Raji (cell line): Measurements from ENCODE around the gene RSPO4.

Experiments
- POLR2A ChIP-seq: IDR thresholded peaks from 2 replicates; pipeline ENCODE4 v1.6.1; 2011; ENCODE audit warnings: low read depth, low read length, control low read depth; ENCODE audit not compliant: insufficient read depth

The RSPO4 gene

DNA sequence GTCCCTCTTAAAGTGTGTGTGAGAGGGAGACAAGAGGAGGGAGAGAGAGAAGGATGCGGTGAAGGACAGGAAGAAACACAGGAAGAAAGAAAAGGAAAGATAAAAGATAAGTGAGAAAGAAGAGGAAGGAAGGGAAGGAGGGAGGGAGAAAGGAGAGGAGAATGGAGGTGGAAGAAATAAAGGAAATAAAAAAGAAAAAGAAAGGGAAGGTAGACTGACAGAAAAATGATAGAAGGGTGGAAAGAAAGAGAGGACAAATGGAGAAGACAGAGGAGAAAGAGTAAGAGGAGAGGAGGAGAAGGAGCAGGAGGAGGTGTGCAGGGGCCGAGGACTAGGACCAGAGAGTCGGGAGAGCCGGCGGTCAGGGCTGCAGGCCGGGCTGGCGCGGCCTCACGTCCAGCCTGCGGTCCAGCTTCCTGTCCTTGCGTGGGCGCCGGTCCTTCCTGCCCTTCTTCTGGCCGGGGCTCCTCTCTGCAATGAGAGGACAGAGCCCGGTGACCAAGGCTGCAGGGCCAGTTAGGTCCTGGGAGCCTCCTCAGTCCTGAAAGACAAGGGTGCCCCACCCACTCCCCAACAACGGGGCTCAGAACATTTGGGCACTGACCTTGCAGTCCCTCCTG lies 42.0 kb downstream of the RSPO4 start:
- TF ChIP-seq POLR2A = no peak

DNA sequence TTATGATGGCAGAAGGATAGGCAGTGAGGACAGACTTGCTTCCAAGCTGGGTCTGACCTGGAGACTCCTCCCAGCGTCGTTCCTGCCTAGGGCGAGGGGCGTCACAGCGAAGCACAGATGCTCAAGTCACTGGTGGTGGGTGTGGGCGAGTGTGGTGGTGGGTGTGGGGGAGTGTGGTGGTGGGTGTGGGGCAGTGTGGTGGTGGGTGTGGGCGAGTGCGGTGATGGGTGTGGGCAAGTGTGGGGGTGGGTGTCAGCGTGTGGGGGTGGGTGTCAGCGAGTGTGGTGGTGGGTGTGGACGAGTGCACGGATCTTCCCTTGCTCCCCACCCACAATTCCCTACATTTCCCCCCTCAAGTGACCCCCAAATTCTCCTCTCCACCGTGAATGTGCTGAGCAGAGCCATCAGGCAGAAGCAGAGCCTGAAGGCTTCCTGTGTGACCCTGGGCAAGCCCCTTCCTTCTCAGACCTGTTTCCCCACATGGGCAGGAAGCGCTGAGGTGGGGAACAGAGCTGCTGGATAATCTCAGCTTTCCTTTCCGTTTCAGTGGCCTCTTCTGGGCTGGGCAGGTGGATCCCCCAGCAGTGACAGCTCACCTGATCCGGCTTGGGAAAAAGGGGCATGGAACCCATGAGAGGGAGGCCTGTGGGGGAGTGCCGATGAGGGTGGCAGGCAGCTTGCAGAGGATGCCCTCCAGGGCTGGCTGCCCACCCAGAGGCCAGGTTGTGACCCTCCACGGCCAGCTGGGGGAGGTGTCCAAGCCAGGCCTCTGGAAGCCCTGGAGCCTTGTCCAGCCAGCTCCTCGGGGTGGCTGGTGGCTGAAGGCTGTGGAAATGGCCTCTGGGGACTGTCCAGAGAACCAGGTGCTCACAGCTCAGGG lies 42.9 kb downstream of the RSPO4 start:
- TF ChIP-seq POLR2A = no peak

DNA sequence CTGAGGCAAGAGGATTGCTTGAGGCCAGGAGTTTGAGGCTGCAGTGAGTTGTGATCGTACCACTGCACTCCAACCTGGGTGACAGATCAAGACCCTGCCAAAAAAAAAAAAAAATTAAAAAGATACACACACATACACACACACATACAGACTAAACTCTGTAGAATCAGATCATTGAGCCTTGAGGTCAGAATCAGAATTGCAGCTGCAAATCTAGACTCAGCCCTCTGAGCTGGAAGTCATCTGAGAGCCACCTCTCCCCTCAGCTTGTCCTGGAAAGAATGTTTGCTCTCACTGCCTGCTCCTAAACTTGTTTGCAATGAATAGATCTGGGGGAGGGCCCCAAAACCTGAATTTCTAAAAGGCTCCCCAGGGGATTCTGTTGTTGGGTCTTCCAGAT lies 44.6 kb downstream of the RSPO4 start:
- TF ChIP-seq POLR2A = no peak

DNA sequence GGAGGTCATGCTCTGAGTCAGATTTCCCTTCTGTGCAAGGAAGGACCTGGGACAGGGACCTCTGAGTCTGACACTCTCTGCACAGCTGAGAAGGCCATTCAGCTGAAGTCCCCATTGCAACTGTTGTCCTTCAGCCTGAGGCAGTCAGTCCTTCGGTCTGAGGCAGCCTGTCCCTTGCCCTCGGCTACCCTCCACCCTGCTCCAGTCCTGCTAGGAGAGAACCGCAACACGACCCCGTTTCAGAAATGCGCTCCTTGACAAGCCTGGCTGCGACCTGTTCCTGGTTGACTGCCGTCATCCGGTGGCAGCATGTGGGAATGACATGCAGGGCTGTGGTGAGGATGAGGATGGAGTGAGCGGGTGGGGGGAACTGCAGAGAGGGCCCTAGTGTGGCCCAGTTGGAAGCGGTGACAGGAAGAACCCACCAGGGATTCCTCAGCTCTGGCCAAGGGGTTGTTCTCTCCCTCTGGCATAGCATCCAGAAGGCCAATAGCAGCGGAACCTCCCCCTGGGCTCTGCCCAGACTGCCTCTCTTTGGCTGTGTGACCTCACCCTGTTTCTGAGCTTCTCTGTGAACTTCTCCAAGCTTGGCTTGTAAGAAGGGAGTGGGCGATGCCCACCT lies 45.7 kb downstream of the RSPO4 start:
- TF ChIP-seq POLR2A = no peak

DNA sequence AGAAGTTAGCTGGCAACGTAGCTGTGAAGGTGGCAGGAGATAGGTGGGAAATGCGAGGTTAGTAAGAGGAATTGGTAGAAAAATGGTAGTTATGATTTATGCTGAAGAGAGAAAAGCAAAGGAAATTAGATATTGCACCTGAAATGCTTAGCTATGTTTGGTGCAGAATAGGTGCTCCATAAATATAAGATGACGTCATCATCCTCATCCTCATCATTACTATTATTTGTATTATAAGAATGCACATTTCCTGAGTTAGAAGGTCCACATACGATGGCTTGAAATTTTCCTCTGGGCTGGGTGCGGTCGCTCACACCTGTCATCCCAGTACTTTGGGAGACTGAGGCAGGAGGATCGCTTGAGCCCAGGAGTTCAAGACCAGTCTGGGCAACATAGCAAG lies 46.5 kb downstream of the RSPO4 start:
- TF ChIP-seq POLR2A = no peak

DNA sequence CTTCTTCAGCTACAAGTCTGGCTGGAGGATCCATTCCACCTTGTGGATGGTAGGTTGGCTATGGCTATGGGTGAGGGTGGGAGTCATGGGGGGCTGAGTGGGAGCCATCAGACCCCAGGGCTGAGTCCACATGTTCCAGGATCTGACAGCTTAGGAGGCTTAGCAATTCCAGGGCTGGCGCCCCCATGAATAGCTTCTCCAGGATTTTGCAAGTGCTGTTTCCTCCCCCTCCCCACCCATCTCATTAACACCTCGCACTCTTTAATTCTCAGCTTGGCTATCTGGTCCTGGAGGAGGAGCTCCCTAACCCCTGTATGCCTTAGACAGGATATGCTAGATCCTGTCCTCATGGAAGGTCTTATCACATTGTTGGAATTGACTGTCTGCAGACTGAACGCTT lies 47.0 kb downstream of the RSPO4 start:
- TF ChIP-seq POLR2A = no peak

DNA sequence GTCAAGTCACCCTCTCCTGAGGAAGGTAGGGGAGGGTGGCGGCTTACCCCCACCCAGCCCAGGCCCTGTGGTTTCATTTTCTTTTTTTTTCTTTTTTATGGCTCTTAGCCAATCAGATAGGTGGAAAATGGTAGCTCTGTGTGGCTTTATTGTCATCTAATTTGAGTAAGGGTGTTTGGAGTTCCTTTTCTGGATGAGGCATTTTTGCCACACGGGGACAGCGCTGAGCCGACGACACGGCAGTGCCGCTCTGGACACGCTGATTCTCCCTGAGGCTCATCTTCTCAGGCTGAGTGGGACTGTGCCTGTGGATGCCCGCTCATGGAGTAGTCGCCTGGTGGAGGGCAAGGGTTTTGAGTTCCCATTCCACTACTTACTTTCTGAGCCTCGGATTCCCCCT lies 48.4 kb downstream of the RSPO4 start:
- no peak for TF ChIP-seq POLR2A

DNA sequence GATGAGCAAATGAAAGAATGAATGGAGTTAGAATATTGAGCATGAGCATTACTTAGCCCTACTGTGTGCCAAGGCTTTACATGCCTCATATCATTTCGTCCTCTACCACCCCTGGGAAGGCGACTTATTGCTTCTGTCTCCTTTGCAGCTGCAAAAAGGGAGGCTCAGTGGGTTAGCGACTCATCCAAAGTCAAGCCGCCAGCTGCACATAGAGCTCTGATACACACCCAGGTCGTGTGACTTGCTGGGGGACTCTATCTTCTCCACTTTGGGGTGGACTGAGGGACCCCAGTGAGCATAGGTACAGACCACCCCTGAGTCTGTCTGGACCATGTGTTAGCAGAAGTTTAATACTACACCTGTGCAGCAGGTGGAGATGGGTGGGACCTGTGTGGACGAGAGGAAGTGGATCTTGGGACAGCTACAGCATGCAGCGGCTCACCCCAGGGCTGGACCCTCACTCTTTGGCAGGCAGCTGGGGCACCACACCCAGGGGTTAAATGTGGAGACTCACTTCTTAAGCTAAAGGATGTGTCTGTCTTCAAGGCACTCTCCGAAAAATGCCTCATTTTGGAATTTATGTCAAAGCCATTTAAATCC lies 49.8 kb downstream of the RSPO4 start:
- no peak for TF ChIP-seq POLR2A

DNA sequence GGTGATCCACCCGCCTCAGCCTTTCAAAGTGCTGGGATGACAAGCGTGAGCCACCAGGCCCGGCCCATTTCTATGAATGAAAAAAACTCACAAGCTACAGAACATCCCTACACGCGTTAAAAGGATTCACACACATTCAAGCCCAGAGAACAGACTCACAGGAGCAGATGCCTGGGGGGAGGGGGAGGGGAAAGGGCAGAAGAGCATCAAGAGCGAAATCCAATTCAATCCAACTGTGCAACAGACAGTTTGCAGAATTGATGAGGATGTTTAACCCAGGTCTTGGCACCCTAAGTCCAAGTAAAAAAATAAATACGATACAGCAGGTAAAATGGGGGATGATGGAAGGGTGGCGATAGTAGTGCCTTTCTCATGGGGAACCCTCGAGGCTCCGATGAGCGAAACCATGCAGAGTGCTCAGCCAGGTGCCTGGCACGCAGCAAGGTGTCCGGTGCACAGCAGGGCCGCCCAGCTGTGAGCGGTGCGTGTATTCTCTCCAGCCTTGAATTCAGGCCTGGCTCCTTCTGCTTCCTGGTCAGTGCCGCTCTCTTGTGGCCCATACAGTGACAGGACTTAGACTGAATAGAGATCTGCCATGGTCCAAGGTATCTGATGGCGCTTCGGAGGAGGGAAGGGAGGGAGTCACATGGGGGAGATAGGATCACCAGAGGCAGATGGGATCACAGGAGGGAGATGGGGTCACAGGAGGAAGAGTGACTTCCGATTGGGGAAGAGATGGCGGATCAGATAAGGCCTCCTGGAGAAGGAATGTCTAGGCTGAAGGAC lies 50.5 kb downstream of the RSPO4 start:
- no peak for TF ChIP-seq POLR2A

DNA sequence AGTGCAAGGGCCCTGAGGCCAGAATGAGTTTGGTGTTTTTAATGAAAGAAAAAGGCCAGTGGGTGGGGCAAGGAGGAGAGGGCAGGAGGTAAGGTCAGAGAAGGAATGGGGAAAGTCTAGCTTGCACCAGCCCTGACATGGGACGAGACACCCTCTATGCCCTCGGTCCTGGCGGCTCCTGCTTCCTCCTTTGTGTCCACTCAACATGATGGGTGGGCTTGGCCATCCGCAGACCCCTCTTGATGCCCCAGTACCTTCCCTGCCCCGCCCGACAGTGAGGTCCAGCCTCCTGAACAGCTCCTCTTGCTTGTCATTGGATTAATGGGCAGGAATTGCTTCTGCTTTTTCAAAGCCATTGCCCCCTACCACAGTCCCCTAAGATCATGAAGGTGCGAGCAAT lies 52.4 kb downstream of the RSPO4 start:
- no peak for TF ChIP-seq POLR2A

DNA sequence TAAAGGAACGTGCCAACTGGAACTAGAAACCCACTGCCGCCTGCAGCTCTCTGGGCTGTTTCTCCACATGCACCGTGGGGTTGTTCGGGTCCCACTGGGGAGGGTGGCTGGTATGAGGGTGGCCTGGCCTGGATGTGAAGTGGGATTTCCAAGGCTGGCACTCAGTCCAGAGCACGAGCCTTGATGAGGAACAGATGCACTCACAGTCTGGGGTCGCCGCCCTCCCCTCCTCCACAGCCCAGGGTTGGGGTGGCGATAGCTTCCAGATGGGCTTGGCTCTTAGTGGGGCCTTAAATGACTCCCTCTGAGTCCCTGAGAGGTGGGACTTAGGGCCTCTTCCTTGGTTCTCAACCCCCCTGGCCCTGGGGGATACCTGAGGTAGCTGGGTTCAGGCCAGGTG lies 55.3 kb downstream of the RSPO4 start:
- no peak for TF ChIP-seq POLR2A

DNA sequence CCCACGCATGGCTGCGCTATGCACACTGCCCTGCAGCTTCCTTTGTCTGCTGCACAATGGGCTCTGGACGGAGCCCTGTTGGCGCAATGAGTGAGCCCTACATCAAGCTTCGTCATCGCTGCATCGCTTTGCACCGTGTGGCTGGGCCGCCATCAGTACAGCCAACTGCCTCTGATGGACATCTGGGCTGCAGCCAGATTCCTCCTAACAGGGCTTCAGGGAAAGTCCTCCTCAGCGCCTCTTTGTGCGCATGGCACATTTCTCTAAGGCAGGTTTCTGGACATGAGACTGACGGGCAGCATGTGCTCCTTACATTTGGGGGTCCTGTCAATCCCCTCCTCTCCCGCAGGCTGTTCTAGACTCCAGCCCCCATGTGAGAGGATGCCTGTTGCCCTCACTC lies 56.3 kb downstream of the RSPO4 start:
- TF ChIP-seq POLR2A = no peak

DNA sequence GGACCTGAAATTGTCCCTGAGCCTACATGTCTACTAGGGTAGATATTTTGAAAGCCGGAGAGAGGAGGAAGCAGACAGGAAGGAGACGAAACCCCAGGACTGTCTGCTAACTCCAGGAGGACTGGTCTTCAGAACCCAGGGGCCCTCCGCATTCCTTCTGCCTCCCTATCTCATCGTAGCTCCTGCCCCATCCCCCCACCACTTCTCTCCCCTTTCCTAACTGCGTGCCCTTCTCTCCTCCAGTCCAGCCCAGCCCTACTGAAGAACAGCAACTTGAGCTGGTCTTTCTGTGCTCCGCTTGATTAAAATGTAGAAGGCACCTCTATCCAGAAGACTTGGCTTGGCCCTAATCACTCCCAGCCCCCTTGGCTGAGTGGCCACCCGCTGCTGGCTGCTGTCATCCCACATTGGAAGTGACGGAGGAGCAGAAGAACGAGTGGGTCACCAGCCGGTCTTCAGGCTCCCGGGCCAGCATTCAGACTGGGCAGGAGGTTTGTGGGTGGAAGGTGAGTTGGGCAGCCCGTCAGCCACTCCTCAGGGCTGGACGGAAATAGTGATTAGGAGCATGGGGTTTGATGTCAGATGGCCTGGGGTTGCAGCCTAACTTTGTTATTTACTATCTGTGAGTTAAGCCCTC lies 57.2 kb downstream of the RSPO4 start:
- TF ChIP-seq POLR2A = no peak

DNA sequence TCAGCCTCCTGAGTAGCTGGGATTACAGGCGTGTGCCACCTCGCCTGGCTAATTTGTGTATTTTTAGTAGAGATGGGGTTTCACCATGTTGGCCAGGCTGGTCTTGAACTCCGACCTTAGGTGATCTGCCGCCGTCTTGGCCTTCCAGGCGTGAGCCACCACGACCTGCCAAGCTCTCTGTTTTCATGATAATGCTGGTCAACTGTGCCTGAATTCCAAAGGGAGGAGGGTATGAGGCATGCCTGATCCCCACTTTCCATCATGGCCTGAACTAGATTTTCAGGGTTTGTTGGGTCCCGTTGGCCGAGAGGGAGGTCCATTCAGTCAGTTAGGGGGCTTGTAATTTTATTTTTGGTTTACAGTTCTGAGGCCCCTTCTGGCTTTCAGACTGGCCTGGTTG lies 58.0 kb downstream of the RSPO4 start:
- TF ChIP-seq POLR2A = no peak
